Right lobe of liver (tissue), 6 donors: ENCODE results near the gene GPD1L. TPM values are rescaled to one million over a fixed set of nuclear protein-coding genes. Genes with fewer than 3 reads are reported as not detected.

Experiments used
- ATAC-seq, 4 donors: fragments of 200-7000 bp; cut with Tn5 transposase; one replicate each; pipeline ENCODE4 v1.9.1; 2020; ENCODE audit warnings: mild to moderate bottlenecking in 4 of 4, moderate library complexity in 4 of 4
- DNase-seq, 3 donors: peaks; one replicate each; pipeline ENCODE4 v3.0.0-alpha.2; 2020
- H3K27ac ChIP-seq, 3 donors: fragments of 200-600 bp; one replicate each; pipeline ENCODE4 v1.8.0; 2022
- H3K27me3 ChIP-seq, 2 donors: fragments of 200-600 bp; one replicate each; pipeline ENCODE4 v1.8.0; 2022
- H3K36me3 ChIP-seq, 4 donors: fragments of 200-600 bp; sonication (generic) in 1 of 4; one replicate each; pipeline versions ENCODE4 v1.5.1 to v1.8.0; 2017 to 2022; ENCODE audit warnings: control low read depth in 1 of 4
- H3K4me1 ChIP-seq, 4 donors: fragments of 200-600 bp; sonication (generic) in 1 of 4; one replicate each; pipeline versions ENCODE4 v1.5.1 to v1.8.0; 2017 to 2022; ENCODE audit warnings: control low read depth in 1 of 4
- H3K4me3 ChIP-seq, 3 donors: fragments of 200-600 bp; one replicate each; pipeline ENCODE4 v1.8.0; 2022
- H3K9me3 ChIP-seq, 4 donors: fragments of 200-600 bp; sonication (generic) in 1 of 4; one replicate each; pipeline versions ENCODE4 v1.5.1 to v1.8.0; 2017 to 2022; ENCODE audit warnings: control low read depth in 1 of 4
- POLR2A ChIP-seq: fragments of 450-650 bp; IDR thresholded peaks from one replicate; pipeline ENCODE4 v1.6.1; 2017; ENCODE audit warnings: antibody characterized with exemption, mild to moderate bottlenecking
- WGBS: methylation state at CpG from one replicate; pipeline ENCODE4 v1.1.6; 2018; ENCODE audit warnings: low coverage, low lambda C conversion rate; ENCODE audit not compliant: insufficient coverage; ENCODE audit errors: missing lambda C conversion rate; 5-methylcytosine and 5-hydroxymethylcytosine counted together
- intact Hi-C, 2 donors: fragments of 100-400 bp; cut with DNase I; formaldehyde crosslinking; loops; one replicate each; pipeline versions ENCODE4 v1.11.2 to v1.14.1; 2022
- total RNA-seq, 6 experiments: library from RNA; depleted of rRNA in 2 of 6; stranded (reverse); fragments of >200 nt in 2 of 6; fragmentation: NEBNext Ultra II Directional in 3 of 6; extraction: Animal tissue kit (Norgen Biotek cat#: 25700) in 3 of 6; gene quantifications; one replicate each; pipeline versions ENCODE4 v1.1.0 to v1.2.4, GENCODE V29; 2016 to 2023
- TF ChIP-seq, protein P1 (sequence below), 4 donors: fragments of 200-600 bp in 3 of 4; fragments of 450-650 bp in 1 of 4; IDR thresholded peaks; one replicate each; pipeline versions ENCODE4 v1.5.1 to v1.8.0; 2016 to 2022; ENCODE audit warnings: antibody characterized with exemption in 4 of 4, mild to moderate bottlenecking in 2 of 4
- donor health status: DM: no; HTN: yes; CAD: no.
- donor health status: DM: no; HTN: no; CAD: no.
- donor health status: DM: no; HTN: no; CAD: no.
- donor health status: DM: no; HTN: yes; CAD: no.
- donor health status: DM: no; HTN: yes; CAD: no.

The GPD1L gene
- total RNA-seq, 6 experiments from 2014 or later: 1.5 to 3.3 (median 2.6) TPM

DNA sequence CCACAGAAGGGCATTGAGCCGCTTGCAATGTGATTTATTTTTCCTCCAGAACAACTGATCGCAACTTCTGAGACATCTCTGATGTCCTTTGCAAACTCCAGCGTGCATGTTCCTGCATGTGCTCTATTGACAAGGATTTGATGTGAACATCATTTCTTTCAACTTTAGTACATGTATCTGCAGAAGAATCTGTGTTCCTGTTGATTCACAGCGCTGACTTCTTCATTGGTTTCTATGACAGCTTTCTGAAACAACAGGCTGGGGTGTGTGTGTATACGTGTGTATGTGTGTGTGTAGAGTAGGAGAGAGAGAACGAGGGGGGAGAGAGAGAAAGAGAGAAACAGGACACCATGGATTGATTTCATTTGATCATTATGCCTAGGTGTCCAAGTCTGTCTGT lies 75.4 kb downstream of the GPD1L start:
- DNase-seq (no peak), ATAC-seq (no peak)
- H3K27ac ChIP-seq: no peak overlapping the region
- no peaks in the 10 kb centered on the region for H3K9me3 ChIP-seq
- TF ChIP-seq POLR2A: no peak
- TF ChIP-seq, protein P1, sequence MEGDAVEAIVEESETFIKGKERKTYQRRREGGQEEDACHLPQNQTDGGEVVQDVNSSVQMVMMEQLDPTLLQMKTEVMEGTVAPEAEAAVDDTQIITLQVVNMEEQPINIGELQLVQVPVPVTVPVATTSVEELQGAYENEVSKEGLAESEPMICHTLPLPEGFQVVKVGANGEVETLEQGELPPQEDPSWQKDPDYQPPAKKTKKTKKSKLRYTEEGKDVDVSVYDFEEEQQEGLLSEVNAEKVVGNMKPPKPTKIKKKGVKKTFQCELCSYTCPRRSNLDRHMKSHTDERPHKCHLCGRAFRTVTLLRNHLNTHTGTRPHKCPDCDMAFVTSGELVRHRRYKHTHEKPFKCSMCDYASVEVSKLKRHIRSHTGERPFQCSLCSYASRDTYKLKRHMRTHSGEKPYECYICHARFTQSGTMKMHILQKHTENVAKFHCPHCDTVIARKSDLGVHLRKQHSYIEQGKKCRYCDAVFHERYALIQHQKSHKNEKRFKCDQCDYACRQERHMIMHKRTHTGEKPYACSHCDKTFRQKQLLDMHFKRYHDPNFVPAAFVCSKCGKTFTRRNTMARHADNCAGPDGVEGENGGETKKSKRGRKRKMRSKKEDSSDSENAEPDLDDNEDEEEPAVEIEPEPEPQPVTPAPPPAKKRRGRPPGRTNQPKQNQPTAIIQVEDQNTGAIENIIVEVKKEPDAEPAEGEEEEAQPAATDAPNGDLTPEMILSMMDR (IDR thresholded peaks at IDR 0.05): no peak
- WGBS: 89% methylated on average over 6 of the region's 6 CpGs
- no peak overlapping the region for H3K4me3 ChIP-seq
- H3K4me1 ChIP-seq: peaks cover 0 to 16% (median 7%) of the 10 kb centered on the region in 4 donors
- intact Hi-C loops: no loop called here
- no peaks in the 10 kb centered on the region for H3K36me3 ChIP-seq
- no peaks in the 10 kb centered on the region for H3K27me3 ChIP-seq

DNA sequence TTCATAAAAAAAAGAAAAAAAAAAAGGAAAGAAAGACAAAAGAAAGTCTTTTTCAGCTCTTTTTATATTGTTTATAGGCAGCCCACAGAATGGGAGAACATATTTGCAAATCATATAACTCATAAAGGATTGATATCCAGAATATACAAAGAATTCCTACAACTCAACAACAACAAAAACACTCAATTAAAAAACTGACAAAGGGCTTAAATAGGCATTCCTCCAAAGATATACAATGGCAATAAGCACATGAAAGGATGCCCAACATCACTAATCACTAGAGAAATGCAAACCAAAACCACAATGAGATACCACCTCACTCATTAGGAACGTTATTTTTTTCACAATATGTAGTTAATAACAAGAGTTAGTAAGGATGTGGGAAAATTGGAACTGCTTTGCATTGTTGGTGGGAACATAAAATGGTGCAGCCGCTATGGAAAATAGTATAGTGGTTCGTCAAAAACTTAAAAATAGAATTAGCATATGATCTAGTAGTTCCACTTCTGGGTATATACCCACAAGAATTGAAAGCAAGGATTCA lies 77.8 kb downstream of the GPD1L start:
- TF ChIP-seq, protein P1 (IDR thresholded peaks at IDR 0.05): no peak
- TF ChIP-seq POLR2A: no peak
- Histone ChIP-seq H3K4me1 (peaks cover 0 to 10% (median 3%) of the 10 kb centered on the region in 4 donors), H3K27ac (no peak overlapping the region), H3K9me3 (no peaks in the 10 kb centered on the region), H3K36me3 (no peaks in the 10 kb centered on the region), H3K4me3 (no peak overlapping the region), H3K27me3 (no peaks in the 10 kb centered on the region)
- DNase-seq (no peak), ATAC-seq (no peak)
- WGBS: 80% methylated on average over 3 of the region's 3 CpGs
- intact Hi-C loops: no loop called here

DNA sequence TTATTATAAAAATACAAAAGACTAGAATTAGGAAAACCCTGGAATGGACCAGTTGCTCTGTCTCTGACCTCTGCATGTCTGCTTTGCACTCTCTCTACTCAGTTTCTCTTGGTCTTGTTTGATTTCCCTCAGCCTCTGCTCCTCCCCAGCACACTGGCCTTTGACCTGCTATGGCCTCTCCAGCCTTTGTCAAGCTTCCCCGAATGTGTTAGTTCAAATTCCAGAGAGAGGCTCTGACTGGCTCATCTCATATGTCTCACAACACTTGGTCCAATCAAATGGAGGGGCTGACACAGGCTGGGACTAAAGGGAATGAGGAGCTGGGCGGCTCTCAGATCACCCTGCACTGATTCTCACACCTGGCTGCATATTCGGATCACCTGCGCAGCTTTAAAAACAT lies 79.7 kb downstream of the GPD1L start:
- Histone ChIP-seq H3K4me3 (no peak overlapping the region), H3K4me1 (peaks cover 0 to 10% (median 3%) of the 10 kb centered on the region in 4 donors), H3K36me3 (no peaks in the 10 kb centered on the region), H3K27me3 (no peaks in the 10 kb centered on the region), H3K27ac (peak overlapping the region in 2 of 3 donors; percentile 24 to 54), H3K9me3 (no peaks in the 10 kb centered on the region)
- 38% methylated on average over 2 of the region's 4 CpGs for WGBS
- ATAC-seq: peak; percentile 99 to 100 (median 100)
- DNase-seq: peak; percentile 61 to 84 (median 82)
- TF ChIP-seq POLR2A: no peak
- TF ChIP-seq, protein P1 (IDR thresholded peaks at IDR 0.05): no peak
- intact Hi-C loops: no loop called here

DNA sequence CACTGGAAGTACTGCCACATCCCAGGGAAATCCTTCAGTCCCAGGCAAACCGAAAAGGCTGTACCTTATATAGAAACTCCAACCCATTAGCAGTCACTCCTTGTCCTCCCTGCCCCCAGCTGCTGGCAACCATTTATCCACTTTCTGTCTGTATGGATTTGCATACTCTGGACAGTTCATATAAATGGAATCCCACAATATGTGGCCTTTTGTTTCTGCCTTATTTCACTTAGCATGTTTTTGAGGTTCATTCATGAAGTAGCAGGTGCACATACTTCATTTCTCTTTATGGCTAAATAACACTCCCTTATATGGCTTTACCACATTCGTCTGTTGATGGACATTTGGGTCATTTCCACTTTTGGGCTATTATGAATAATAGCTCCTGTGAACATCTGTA lies 80.5 kb downstream of the GPD1L start:
- Histone ChIP-seq H3K27ac (no peak overlapping the region), H3K9me3 (no peaks in the 10 kb centered on the region), H3K4me3 (no peak overlapping the region), H3K4me1 (peaks cover 0 to 10% (median 3%) of the 10 kb centered on the region in 4 donors), H3K27me3 (no peaks in the 10 kb centered on the region), H3K36me3 (no peaks in the 10 kb centered on the region)
- no peak for ATAC-seq
- DNase-seq: no peak
- TF ChIP-seq POLR2A: no peak
- TF ChIP-seq, protein P1 (IDR thresholded peaks at IDR 0.05): no peak
- WGBS: 50% methylated on average over 1 of the region's 2 CpGs
- intact Hi-C loops: no loop called here
